ENCODE results near the gene GPRIN1.

GPRIN1 gene

GRCh38 chr5:176653401-176654385 lies 43.7 kb upstream of the GPRIN1 start:
- ChIA-PET CTCF (interaction anchor here (0.7 kb wide), 1 partner anchor 457 kb away, joined by 6 read pairs; no protein-coding TSS in a partner anchor), POLR2A (interaction anchor here (0.6 kb wide), 1 partner anchor 205 kb away, joined by 3 read pairs; no protein-coding TSS in a partner anchor)
- peaks cover 4 to 16% of the 10 kb centered on the region in 2 experiments; a peak in 2 of 3 replicates for H3K36me3 ChIP-seq (ENCODE audit: control insufficient read depth in 2 of 2, insufficient read depth in 1 of 2, low read length in 2 of 2)
- TF ChIP-seq ZNF670 (tag by site-specific recombination; IDR thresholded peaks at IDR 0.05; ENCODE audit: low read depth) (no peak), ZNF292 (tag by site-specific recombination; IDR thresholded peaks at IDR 0.05; ENCODE audit: borderline replicate concordance, low read depth) (no peak), SP2 (tag by site-specific recombination; IDR thresholded peaks at IDR 0.05) (no peak), ZNF645 (tag by site-specific recombination; IDR thresholded peaks at IDR 0.05) (no peak), BCL11A (tag by site-specific recombination; IDR thresholded peaks at IDR 0.05; ENCODE audit: low read depth) (no peak), ZNF18 (tag by site-specific recombination; IDR thresholded peaks at IDR 0.05) (peak; percentile 93), SCRT1 (tag by site-specific recombination; IDR thresholded peaks at IDR 0.05; ENCODE audit: borderline replicate concordance) (no peak), ZNF580 (tag by site-specific recombination; IDR thresholded peaks at IDR 0.05) (no peak), ZNF792 (tag by site-specific recombination; IDR thresholded peaks at IDR 0.05) (no peak), OVOL3 (tag by site-specific recombination; IDR thresholded peaks at IDR 0.05) (no peak), KLF17 (tag by site-specific recombination; IDR thresholded peaks at IDR 0.05) (no peak), ZNF530 (tag by site-specific recombination; IDR thresholded peaks at IDR 0.05; ENCODE audit: low read depth) (no peak), ZNF426 (tag by site-specific recombination; IDR thresholded peaks at IDR 0.05) (no peak), AEBP2 (tag by site-specific recombination; IDR thresholded peaks at IDR 0.05; ENCODE audit: borderline replicate concordance) (no peak), ZNF416 (tag by site-specific recombination; IDR thresholded peaks at IDR 0.05) (no peak), ZNF704 (tag by site-specific recombination; IDR thresholded peaks at IDR 0.05) (no peak), ZNF362 (tag by site-specific recombination; IDR thresholded peaks at IDR 0.05) (no peak), IKZF3 (tag by site-specific recombination; IDR thresholded peaks at IDR 0.05) (no peak), REST (tag by site-specific recombination; IDR thresholded peaks at IDR 0.05) (no peak)

More at GRCh38 chr5:176653401-176654385, 43.7 kb upstream of the GPRIN1 start:
- Histone ChIP-seq H3K9me3 (ENCODE audit: control insufficient read depth, insufficient read depth, low read depth, low read length) (no peaks in the 10 kb centered on the region), H3K27ac (ENCODE audit: extremely low read depth, low read depth, low read length) (no peak overlapping the region), H3K4me3 (ENCODE audit: low read depth, low read length) (no peak overlapping the region), H3K4me1 (ENCODE audit: control insufficient read depth, insufficient read depth, low read length) (no peaks in the 10 kb centered on the region)
